Lung (tissue), 12 donors: ENCODE measurements around the gene LTA. TPM values are rescaled to one million over a fixed set of nuclear protein-coding genes. Genes with fewer than 3 reads are reported as not detected.

Experiments used
- ATAC-seq: fragments of 200-7000 bp; cut with Tn5 transposase; one replicate; pipeline ENCODE4 v1.9.1; 2020; ENCODE audit warnings: moderate number of reproducible peaks; ENCODE audit not compliant: insufficient read depth, low FRiP score
- DNase-seq, 3 donors: peaks; one replicate each; pipeline ENCODE4 v3.0.0-alpha.2; 2013 to 2017
- H3K27ac ChIP-seq, 2 donors: one replicate each; pipeline ENCODE4 v1.5.1; 2013; ENCODE audit warnings: mild to moderate bottlenecking in 2 of 2, moderate library complexity in 2 of 2, control low read depth in 1 of 2, inconsistent platforms in 1 of 2, low read depth in 1 of 2, low read length in 1 of 2
- H3K27me3 ChIP-seq, 3 donors: one replicate each; pipeline ENCODE4 v1.5.1; 2013; ENCODE audit warnings: low read length in 2 of 3; ENCODE audit not compliant: control insufficient read depth in 3 of 3, insufficient read depth in 3 of 3
- H3K36me3 ChIP-seq, 4 donors: one replicate each; pipeline ENCODE4 v1.5.1; 2013; ENCODE audit warnings: low read length in 4 of 4, mild to moderate bottlenecking in 1 of 4, moderate library complexity in 1 of 4; ENCODE audit not compliant: control insufficient read depth in 4 of 4, insufficient read depth in 4 of 4
- H3K4me1 ChIP-seq, 5 donors: one replicate each; pipeline ENCODE4 v1.5.1; 2013; ENCODE audit warnings: low read length in 5 of 5, mild to moderate bottlenecking in 2 of 5, moderate library complexity in 1 of 5; ENCODE audit not compliant: control insufficient read depth in 5 of 5, insufficient read depth in 5 of 5
- H3K4me3 ChIP-seq: one replicate; pipeline ENCODE4 v1.5.1; 2013; ENCODE audit warnings: mild to moderate bottlenecking, control low read depth, moderate library complexity
- H3K9ac ChIP-seq, 2 donors: one replicate each; pipeline ENCODE4 v1.5.1; 2013; ENCODE audit warnings: low read length in 2 of 2, control low read depth in 1 of 2; ENCODE audit not compliant: insufficient read depth in 1 of 2
- H3K9me3 ChIP-seq, 4 donors: one replicate each; pipeline ENCODE4 v1.5.1; 2013; ENCODE audit warnings: low read length in 3 of 4, mild to moderate bottlenecking in 1 of 4, moderate library complexity in 1 of 4; ENCODE audit not compliant: control insufficient read depth in 4 of 4, insufficient read depth in 3 of 4
- CTCF ChIP-seq: IDR thresholded peaks from 2 replicates; pipeline ENCODE4 v1.5.1; 2012; ENCODE audit warnings: mild to moderate bottlenecking; ENCODE audit errors: control extremely low read depth, extremely low read depth
- WGBS, 2 donors: extraction: QIAGEN DNeasy Blood & Tissue Kit; methylation state at CpG; one replicate each; pipeline ENCODE4 v1.1.7; 2013; 5-methylcytosine and 5-hydroxymethylcytosine counted together
- polyA plus RNA-seq, 2 donors: library from polyadenylated mRNA; stranded (reverse); fragments of 200-250 nt; gene quantifications; one replicate each; pipeline ENCODE4 v1.2.1, GENCODE V29; 2013
- total RNA-seq, 2 donors: library from RNA; depleted of rRNA in 1 of 2; stranded (reverse); fragments of >200 nt in 1 of 2; gene quantifications; one replicate each; pipeline ENCODE4 v1.2.1, GENCODE V29; 2014 to 2021
- donor health status: control.
- donor health status: control.
- donor health status: Bipolar disorder and iron deficiency.
- donor health status: healthy.
- donor health status: DM: yes; HTN: yes; CAD: no.

Gene LTA
- total and polyA plus RNA-seq, 4 donors: 0.28 to 1.2 (median 0.47) TPM

- 0% methylated on average over 45 to 66 of the region's 67 CpGs for WGBS, 2 donors
- Histone ChIP-seq H3K4me1 (peaks cover 2 to 14% (median 4%) of the 10 kb centered on the region in 5 donors), H3K27me3 (no peaks in the 10 kb centered on the region), H3K27ac (peak within 1 kb of the TSS; percentile 97 to 100), H3K36me3 (peaks cover 16 to 30% (median 24%) of the 10 kb centered on the region in 4 donors), H3K4me3 (peak within 1 kb of the TSS; percentile 62), H3K9me3 (no peaks in the 10 kb centered on the region), H3K9ac (peak within 1 kb of the TSS; percentile 90 to 94)
- no peak for TF ChIP-seq CTCF
- ATAC-seq: peak; percentile 56
- peak in 2 of 3 donors; percentile 79 to 83 for DNase-seq
Measured at GRCh38 chr6:31620586-31621319, 48.7 kb downstream of the LTA start, which contains the start of gene PRRC2A. Gene PRRC2A, plus strand, starts transcription at chr6:31620715. Its CDS starts 2,075 bp downstream, at chr6:31622790.

- no peak for TF ChIP-seq CTCF
- no peak for ATAC-seq
- WGBS, 2 donors: 13 to 22% methylated on average over 15 of the region's 15 CpGs
- Histone ChIP-seq H3K27ac (peak overlapping the region; percentile 89 to 97), H3K36me3 (peaks cover 21 to 35% (median 30%) of the 10 kb centered on the region in 4 donors), H3K4me3 (peak overlapping the region; percentile 62), H3K9me3 (no peaks in the 10 kb centered on the region), H3K9ac (peak overlapping the region; percentile 84 to 94), H3K27me3 (no peaks in the 10 kb centered on the region), H3K4me1 (peaks cover 2 to 14% (median 3%) of the 10 kb centered on the region in 5 donors)
- DNase-seq: no peak
Measured at GRCh38 chr6:31621320-31621939, 49.3 kb downstream of the LTA start.

DNA sequence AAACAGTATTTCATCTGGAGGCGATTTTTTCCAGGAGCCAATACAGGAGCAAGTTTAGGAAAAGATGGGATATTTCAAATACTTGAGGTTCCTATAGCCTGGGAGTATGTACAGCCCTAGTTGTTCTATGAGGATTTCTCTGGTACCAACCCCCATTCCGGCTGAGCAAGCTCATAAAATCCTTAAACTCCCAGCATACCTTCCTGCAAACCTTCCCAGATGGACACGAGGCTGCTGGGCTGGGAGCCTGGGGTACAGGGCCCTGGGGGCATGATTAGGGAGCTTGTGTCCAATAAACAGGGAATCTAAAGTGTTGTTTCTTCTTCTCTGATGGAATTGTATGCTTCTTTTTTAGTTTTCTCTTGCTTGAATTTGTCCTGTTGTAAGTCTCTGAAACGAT lies 49.9 kb downstream of the LTA start:
- H3K4me1 ChIP-seq: peaks cover 2 to 14% (median 3%) of the 10 kb centered on the region in 5 donors
- ATAC-seq (no peak), DNase-seq (no peak)
- H3K27ac ChIP-seq: peak overlapping the region in 1 of 2 donors; percentile 42
- no peaks in the 10 kb centered on the region for H3K9me3 ChIP-seq
- no peak for TF ChIP-seq CTCF
- H3K27me3 ChIP-seq: no peaks in the 10 kb centered on the region
- peaks cover 27 to 40% (median 35%) of the 10 kb centered on the region in 4 donors for H3K36me3 ChIP-seq
- H3K4me3 ChIP-seq: no peak overlapping the region
- WGBS, 2 donors: 37 to 48% methylated on average over 4 of the region's 4 CpGs
- H3K9ac ChIP-seq: peak overlapping the region in 1 of 2 donors; percentile 84
